LNCAP (cell line): ENCODE measurements around the gene SETD6.

Source experiments
- TF ChIP-seq, protein P1 (sequence below): fragments of 450-650 bp; IDR thresholded peaks from 2 replicates; pipeline ENCODE4 v1.5.1; 2017; ENCODE audit warnings: mild to moderate bottlenecking

Gene SETD6

DNA sequence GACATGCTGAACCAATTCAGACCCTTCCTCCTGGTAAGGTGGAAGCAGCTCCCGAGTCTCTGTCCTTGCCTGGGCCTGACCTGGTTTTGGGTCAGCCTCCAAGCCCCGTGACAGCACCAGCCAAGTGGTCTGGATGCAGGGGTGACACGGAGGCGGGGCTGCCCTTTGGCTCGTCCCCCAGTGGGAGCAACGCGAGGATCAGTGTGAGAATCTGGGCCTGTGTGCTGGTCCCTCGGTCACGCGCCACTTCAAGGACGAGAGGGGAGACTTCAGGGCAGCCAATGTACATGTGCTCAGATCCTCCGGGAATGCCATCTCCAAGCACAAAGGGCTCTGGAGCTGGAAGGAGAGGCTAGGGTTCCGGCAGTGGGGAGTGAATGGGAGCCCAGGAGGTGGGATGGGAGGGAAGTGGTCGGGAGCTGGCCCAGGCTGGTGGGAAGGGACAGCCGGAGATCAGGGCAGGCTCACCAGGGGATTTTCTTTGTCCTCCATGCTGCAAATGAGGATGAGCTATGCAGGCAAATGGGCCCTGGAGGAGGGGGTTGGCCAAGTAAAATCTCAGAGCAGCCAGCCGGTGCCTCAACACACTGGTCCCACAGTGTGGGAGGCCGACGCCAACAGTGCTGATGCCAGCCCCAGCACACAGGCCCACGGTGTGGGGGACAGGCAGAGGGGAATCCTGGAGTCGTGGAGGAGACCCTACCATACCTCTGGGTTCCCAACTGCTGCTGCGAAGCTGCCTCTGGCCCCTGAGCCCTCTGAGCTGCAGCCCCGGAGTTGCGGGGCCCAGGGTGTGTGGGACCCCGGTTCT lies 19.6 kb upstream of the SETD6 start:
- TF ChIP-seq, protein P1, sequence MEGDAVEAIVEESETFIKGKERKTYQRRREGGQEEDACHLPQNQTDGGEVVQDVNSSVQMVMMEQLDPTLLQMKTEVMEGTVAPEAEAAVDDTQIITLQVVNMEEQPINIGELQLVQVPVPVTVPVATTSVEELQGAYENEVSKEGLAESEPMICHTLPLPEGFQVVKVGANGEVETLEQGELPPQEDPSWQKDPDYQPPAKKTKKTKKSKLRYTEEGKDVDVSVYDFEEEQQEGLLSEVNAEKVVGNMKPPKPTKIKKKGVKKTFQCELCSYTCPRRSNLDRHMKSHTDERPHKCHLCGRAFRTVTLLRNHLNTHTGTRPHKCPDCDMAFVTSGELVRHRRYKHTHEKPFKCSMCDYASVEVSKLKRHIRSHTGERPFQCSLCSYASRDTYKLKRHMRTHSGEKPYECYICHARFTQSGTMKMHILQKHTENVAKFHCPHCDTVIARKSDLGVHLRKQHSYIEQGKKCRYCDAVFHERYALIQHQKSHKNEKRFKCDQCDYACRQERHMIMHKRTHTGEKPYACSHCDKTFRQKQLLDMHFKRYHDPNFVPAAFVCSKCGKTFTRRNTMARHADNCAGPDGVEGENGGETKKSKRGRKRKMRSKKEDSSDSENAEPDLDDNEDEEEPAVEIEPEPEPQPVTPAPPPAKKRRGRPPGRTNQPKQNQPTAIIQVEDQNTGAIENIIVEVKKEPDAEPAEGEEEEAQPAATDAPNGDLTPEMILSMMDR: no peak

DNA sequence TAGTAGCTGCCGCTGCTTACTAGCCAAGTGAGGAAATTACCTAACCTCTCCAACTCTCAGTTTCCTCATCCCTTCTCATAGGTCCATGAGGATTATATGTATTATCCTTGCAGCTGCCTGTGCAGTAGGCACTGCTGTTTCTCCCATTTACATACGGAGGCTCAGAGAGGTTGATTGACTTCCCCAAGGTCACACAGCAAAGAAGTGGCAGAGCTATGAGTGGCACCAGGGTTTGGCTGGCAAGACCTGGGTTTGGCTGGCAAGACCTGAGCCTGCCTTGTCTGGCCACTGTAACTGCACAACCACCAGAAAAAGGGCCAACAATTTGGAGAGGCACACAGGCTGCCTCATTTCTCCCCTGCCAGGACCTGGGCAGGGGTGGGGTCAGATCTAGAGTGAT lies 17.8 kb upstream of the SETD6 start:
- TF ChIP-seq, protein P1: no peak

DNA sequence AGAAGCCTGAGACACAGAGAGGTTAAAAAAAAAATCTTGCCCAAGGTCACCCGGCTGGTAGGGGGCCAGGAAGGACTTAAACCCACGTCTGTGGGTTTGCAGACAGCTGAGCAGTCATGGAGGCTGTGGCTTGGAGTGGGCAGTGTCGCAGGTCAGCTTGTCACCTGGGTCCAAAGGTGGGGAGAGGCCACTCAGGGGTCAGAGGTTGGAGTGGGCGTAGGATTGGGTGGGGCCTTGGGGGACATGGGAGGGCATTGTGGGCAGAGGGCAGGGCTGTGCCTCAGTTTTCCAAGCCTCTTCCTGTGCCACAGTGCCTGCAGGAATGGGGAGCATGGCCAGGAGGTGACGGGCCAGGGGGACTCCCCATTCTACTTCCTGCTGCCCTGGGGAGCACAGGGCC lies 17.4 kb upstream of the SETD6 start:
- TF ChIP-seq, protein P1: no peak

DNA sequence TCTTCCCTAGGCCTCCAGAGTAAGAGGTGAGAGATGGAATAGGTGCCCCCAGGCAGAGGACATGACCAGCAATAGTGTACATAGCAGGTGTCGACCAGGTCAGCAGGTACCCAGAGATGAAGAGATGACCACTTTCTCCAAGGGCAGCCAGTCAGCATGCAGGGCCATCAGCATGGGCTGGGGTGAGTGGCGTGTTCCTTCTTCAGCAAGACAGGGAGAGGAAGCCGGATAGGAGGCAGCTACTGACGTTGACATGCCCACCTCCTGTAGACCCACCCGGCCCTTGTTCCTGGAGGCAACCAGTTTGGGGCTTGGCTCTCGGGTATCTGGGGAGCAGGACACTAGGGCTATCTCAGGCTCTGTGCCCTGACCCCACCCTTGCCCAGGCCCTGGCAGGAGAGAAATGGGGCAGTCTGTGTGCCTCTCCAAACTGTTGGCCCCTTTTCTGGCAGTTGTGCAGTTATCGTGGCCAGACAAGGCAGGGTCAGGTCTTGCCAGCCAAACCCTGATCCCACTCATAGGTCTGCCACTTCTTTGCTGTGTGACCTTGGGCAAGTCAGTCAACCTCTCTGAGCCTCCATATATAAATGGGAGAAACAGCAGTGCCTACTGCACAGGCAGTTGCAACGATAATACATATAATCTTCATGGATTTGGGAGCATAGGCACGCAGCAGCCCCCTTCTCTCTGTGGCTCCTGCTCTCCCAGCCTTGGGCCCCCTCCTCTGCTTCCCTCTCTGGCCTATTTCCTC lies 16.8 kb upstream of the SETD6 start:
- TF ChIP-seq, protein P1: no peak

DNA sequence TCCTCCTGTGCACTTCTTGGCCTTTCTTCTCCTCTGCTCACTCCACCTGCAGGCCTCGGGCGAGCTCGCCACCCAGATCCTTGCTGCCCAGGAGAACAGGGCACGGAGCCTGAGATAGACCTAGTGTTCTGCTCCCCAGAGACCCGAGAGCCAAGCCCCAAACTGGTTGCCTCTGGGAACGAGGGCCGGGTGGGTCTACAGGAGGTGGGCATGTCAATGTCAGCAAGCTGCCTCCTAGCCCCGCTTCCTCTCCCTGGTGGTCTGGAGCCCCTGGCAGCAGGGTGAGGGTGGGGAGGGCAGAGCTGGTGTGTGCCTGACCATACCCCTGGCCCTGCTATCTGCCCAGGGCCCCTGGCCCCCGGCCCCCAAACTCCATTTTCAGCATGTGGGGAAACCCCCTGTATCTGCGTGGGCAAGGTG lies 16.2 kb upstream of the SETD6 start:
- TF ChIP-seq, protein P1: no peak

DNA sequence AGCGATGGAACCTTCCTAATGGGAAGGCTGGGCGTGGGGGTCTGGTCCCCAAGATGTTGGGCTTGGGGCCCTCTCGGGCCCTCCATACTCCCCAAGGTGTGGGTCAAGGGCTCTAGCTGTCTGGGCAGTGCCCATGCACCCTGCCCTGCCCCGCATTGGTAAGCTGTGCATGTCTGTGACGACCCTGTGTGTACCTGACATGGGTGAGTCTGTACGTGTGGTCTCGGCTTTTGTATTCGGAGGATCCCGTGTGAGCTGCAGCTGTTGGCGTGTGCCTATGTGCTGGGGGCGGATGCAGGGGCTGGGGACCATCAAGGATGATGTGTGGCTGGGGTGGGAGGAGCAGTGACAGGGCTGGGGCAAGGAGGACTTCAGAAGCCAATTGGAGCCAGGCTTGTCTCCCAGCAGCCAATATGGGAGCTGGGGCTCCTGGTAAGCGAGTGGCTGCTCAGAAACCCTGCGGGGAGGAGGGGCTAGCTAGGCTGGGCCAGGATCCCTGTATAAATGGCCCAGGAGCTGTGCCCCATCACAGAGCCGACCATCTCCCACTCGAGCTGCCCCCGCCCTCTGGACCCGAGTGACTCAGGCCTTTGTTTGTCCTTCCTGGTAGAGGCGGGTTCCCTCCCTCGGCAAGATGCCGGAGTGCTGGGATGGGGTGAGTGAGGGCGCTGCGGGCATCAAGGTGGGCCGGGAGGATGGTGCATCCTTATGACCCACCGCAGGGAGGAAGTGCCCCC lies 15.5 kb upstream of the SETD6 start, which contains the start of gene NDRG4:
Gene NDRG4, plus strand, starts transcription at position 529 of the 737 bp plus-strand sequence. Its CDS starts 106 bp downstream, at position 635.
- TF ChIP-seq, protein P1: no peak
